NCI-H2196 (cell line): ENCODE measurements around the gene CAMTA1.

Source experiments
- DNase-seq: peaks from one replicate; lab custom pipeline; 2025; ENCODE audit not compliant: unreplicated experiment; lab: John Stamatoyannopoulos, UW

The CAMTA1 gene

GRCh38 chr1:7247158-7247557 lies 461.9 kb downstream of the CAMTA1 start:
- no peak for DNase-seq

- no peak for DNase-seq
Observed at GRCh38 chr1:7247791-7248548, 462.7 kb downstream of the CAMTA1 start.

- DNase-seq: no peak
Observed at GRCh38 chr1:7248549-7249199, 463.4 kb downstream of the CAMTA1 start.

DNA sequence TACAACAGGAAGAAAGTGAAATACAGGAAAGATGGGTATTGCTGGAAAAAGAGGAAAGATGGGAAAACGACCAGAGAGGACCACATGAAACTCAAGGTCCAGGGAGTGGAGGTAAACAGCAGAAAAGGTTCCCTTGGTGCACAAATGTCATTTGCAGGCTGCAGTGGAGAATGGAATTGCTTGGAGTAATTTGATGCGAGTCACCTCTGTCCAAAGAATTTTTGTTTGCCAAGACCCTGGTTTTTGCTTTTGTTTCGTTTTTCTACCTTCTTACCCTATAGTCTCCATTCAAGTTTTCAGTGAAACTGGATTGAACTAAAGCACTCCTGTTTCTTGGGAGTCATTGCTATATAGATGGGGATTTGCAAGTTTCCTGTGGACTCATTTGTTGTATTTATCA lies 464.3 kb downstream of the CAMTA1 start:
- no peak for DNase-seq

- DNase-seq: no peak
Observed at GRCh38 chr1:7250176-7250575, 464.9 kb downstream of the CAMTA1 start.

- DNase-seq: no peak
Observed at GRCh38 chr1:7250597-7251453, 465.6 kb downstream of the CAMTA1 start.

DNA sequence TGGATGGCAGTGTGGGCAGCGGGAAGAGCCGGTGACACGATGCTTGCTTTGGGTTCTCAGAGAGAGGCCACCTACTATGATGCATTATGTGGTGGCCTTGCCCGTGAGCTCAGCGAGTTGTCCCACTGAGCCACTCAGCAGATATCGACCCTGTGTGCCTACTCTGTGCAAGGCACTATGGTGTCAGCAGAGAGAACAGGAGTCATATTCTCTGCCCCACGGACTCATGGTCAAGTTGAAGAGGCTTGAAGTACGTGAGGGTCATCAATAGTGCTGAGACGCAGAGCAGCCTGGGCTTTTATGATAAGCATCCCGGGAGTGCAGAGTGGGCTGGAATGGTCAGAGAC lies 466.2 kb downstream of the CAMTA1 start:
- DNase-seq: no peak

- no peak for DNase-seq
Observed at GRCh38 chr1:7252411-7253117, 467.3 kb downstream of the CAMTA1 start.

DNA sequence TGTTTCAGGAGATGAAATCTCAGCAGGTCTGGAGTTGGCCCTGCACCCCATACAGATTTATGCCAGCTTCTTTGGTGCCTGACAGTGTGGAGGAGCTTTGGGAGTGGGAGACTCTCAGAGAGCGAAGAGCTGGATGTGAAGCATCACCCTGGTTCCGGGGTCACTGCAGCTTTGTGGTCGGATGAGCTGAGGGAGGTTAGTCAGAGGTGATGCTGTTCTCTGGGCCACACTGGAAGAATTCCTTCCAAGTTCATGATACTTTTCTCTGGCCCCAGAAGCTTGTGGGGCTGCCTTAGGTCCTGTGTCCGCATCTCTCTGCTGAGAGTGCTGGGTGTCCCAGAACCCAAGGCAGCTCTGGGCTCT lies 467.8 kb downstream of the CAMTA1 start:
- no peak for DNase-seq

DNA sequence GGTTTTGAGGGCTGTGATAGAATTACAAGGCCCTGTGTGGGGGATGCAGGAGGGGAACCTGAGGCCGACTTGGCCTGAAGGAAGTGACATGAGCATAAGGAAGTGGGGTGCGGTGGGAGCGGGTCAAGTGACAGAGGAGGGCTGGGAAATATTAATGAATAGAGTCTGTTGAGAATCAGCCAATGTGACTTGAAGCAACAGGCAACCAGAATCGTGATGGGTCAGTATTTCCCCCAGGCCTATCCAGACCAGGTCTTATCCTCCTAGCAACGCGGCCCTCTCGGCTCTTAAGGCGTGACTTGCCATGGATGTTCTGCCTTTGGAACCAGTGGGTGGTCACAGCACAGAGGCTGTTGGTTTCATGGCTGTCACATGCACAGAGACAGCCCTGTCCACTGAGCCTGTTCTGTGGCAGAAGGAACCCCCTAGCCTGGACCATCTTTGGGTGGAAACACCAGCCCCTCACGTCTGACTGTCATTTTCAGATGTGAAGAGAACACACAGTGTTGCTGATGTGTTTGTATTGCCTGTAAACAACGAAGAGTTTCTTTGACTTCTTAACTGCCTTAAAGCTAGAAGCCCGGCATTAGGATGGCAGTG lies 468.8 kb downstream of the CAMTA1 start:
- no peak for DNase-seq

DNA sequence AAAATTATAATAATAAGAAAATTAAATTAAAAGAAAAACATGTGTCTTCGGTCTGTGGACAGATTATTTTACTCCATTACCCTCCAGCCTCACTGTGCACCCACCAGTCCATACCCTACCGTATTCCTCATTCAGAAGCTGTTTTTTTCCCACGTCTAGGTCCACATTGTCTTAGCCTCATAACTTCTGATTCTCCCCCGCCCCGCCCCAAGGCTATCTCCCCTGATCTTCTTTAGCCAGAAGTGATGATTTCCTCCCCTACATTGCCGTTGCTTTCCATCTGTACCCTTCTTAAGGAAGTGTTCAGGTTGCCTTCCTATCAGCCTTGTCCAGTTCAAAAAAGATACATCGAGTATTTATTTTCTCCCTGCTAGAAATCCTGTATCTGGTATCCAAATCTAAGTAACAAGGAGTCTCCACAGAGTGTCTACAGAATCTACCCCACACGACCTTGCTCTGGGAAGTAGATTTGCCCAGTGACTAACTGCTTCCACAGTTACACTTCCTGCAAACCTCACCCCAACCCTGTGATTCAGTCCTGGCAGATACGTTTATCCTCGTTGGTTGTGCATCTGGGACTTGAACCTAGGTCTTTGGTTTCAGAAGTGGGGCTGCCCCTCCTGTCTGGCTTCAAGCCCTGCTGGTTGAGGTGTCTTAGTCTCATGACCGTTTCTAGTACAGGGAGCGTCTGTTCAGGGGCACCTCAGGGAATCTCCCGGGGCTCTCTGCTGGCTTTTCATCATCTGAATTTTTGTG lies 470.2 kb downstream of the CAMTA1 start:
- no peak for DNase-seq

DNA sequence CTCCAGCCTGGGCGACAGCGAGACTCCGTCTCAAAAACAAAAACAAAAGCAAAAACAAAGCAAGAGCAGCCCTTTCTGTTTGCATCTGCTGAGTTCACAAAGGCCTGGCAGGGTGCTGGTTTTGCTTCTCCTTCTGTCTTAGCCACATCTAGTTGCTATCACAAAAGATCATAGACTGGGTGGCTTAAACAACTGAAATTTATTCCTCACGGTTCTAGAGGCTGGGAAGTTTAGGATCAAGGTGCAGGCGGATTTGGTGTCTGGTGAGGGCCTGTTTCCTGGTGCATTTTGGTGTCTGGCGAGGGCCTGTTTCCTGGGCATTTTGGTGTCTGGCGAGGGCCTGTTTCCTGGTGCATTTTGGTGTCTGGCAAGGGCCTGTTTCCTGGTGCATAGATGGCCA lies 471.3 kb downstream of the CAMTA1 start:
- no peak for DNase-seq

DNA sequence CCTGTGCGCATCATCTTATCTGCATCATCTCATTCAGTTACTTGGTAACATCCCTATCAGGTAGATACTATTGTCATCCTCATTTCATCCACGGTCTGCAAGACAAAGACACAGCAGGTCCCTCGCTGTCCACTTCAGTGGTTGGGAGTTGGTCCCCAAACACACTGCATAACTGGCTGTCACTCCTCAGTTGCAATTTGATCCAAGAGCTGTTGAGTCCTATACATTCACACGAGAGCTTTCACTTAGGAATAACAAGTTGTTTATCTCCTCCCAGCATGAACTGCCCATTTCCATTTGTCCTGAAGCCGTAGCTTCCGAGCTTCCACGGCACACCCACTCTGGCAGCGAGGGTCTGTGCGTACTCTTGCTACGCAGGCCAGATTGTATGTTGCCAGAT lies 472.0 kb downstream of the CAMTA1 start:
- no peak for DNase-seq

- DNase-seq: no peak
Observed at GRCh38 chr1:7258589-7259135, 473.4 kb downstream of the CAMTA1 start.

- no peak for DNase-seq
Observed at GRCh38 chr1:7259955-7260354, 474.7 kb downstream of the CAMTA1 start.

DNA sequence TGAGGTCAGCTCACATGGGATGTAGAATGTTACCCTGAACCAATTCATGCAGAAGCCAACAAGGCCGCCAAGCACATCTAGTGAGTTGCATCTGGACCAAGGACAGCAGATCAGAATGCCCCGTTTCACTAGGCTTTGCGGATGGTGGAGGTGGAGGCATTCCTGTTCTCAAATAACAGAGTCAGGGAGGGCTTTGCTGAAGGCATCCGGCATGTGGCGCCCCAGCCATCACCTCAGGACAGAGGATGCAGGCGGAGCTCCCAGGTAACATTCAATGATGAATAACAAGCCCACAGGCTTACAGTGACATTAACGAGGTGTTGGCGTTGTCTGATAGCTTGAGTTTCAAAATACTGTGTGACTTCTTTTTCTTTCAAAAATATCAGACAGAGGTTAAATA lies 476.2 kb downstream of the CAMTA1 start:
- no peak for DNase-seq

DNA sequence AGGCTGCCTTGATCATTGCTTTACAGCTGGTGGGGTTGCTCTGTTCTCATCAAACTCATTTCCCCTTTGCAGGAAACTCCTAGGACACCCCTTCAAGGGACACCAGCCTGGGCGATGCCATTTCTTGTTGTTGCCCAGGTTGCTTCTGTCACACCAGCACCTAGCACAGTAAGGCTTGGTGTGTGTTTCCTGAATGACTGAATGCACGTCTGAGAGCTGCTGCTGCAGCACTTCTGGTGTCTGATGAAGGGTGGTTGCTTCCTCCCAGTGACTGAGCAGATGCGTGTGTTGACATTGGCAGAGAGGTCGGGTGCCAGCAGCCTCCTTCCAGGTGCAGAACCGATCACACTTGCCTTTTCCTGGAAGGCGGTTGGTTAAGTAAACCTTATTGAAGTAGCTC lies 477.4 kb downstream of the CAMTA1 start:
- peak; percentile 87 for DNase-seq

DNA sequence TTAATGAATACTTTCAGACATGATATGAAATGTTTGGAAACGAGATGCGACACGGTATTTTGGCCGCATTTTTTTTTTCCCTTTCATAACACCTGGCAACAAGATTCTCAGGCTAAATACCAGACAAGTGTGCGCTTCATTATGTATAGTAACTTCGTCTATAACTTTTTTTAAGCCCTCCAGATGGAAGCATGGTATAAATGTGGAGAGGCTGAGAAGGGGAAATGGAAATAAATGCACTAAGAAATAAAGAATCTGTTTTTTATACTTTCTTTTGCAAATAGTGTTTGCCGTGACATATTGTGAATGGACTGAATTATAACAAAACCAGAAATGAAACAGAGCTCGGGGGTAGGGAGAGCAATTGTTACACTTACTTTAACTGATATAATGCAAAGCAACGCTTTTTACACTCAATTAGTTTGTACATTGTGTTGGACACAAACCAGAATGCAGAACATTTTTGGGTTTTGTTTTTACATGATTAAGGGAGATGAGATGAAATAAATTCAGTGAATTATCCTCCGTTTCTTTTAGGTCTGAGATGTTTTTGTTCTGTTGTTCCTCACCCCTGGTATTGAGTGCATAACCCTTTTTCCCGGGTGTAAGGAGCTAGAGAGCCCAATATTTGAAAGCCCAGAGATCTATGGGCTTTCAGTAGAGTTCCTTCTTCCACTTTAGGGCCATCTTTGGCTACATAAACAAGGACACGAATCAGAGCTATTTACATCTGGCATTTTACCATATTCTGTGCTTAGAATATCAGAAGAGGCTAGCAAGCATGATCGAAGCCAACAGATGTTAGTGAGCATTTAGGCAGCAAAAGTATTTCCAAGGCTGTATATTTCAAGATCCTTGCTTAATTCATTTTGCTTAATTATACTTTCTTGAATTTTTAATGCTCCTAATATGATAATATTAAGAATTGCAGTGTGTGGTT lies 478.0 kb downstream of the CAMTA1 start:
- DNase-seq: no peak

GRCh38 chr1:7264101-7264500 lies 478.8 kb downstream of the CAMTA1 start:
- DNase-seq: no peak
